ENCODE data around the gene ZMYND10.

Gene ZMYND10

GRCh38 chr3:50370594-50370993, 25.1 kb upstream of the ZMYND10 start:
- peak; percentile 75 for DNase-seq

- DNase-seq, result no peak
Measured at GRCh38 chr3:50369012-50369670, 23.6 kb upstream of the ZMYND10 start.

GRCh38 chr3:50365842-50366220, 20.3 kb upstream of the ZMYND10 start:
- DNase-seq, result no peak

GRCh38 chr3:50365080-50365841, 19.7 kb upstream of the ZMYND10 start:
- DNase-seq, result peak; percentile 87

- DNase-seq, result no peak
Measured at GRCh38 chr3:50364573-50365079, 19.1 kb upstream of the ZMYND10 start.

- DNase-seq, result no peak
Measured at GRCh38 chr3:50359760-50360110, 14.2 kb upstream of the ZMYND10 start.

GRCh38 chr3:50358911-50359759, 13.6 kb upstream of the ZMYND10 start, which contains the start of gene TMEM115:
Gene TMEM115 (minus strand): TSS chr3:50359521. CDS start chr3:50359063, 458 bp downstream.
- DNase-seq, result peak; percentile 99

GRCh38 chr3:50358355-50358910, 12.9 kb upstream of the ZMYND10 start:
- DNase-seq, result no peak

- no peak for DNase-seq
Measured at GRCh38 chr3:50357481-50357880, 11.9 kb upstream of the ZMYND10 start.

GRCh38 chr3:50356553-50356952, 11.0 kb upstream of the ZMYND10 start:
- no peak for DNase-seq

- DNase-seq, result no peak
Measured at GRCh38 chr3:50355829-50356552, 10.5 kb upstream of the ZMYND10 start.

- no peak for DNase-seq
Measured at GRCh38 chr3:50354850-50355249, 9.3 kb upstream of the ZMYND10 start.

- no peak for DNase-seq
Measured at GRCh38 chr3:50354186-50354764, 8.7 kb upstream of the ZMYND10 start.

- no peak for DNase-seq
Measured at GRCh38 chr3:50353245-50354004, 7.9 kb upstream of the ZMYND10 start.

GRCh38 chr3:50352781-50353180, 7.2 kb upstream of the ZMYND10 start:
- DNase-seq, result no peak

GRCh38 chr3:50351323-50351697, 5.8 kb upstream of the ZMYND10 start:
- DNase-seq, result no peak

- DNase-seq, result peak; percentile 97
Measured at GRCh38 chr3:50350527-50351322, 5.2 kb upstream of the ZMYND10 start, which contains the start of the genes CYB561D2 and NPRL2. Gene CYB561D2 (plus strand): TSS chr3:50350862. CDS start chr3:50351434, 572 bp downstream. Gene NPRL2 (minus strand): TSS chr3:50350775. CDS start chr3:50350652, 123 bp downstream.

GRCh38 chr3:50350213-50350526, 4.6 kb upstream of the ZMYND10 start:
- DNase-seq, result no peak

GRCh38 chr3:50347187-50347813, 1.8 kb upstream of the ZMYND10 start:
- DNase-seq, result peak; percentile 78

GRCh38 chr3:50345008-50345407, 524 bp downstream of the ZMYND10 start:
- DNase-seq, result no peak

Measured in right hindlimb (tissue), 1 donor.